ENCODE data around the gene AGPAT1.

DNA sequence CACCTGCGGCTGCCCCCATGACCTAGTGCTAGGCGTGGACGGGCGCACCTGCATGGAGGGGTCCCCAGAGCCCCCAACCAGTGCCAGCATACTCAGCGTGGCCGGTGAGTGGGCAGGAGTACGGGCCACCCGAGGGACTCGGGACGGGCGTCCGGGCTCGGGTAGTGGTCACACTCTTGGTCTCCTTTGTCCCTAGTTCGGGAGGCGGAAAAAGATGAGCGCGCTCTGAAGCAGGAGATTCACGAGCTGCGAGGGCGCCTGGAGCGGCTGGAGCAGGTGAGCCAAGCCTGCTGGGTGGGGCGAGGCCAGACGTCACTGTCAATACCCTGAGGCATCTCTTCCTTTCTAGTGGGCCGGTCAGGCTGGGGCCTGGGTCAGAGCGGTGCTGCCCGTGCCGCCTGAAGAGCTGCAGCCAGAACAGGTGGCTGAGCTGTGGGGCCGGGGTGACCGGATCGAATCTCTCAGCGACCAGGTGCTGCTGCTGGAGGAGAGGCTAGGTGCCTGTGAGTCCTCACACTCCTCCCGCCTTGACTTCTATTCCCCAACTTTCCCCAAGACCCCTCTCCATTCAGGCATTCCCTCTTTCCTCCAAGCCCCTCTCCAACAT is 8.6 kb downstream of the AGPAT1 start:
- TF ChIP-seq, protein P1, sequence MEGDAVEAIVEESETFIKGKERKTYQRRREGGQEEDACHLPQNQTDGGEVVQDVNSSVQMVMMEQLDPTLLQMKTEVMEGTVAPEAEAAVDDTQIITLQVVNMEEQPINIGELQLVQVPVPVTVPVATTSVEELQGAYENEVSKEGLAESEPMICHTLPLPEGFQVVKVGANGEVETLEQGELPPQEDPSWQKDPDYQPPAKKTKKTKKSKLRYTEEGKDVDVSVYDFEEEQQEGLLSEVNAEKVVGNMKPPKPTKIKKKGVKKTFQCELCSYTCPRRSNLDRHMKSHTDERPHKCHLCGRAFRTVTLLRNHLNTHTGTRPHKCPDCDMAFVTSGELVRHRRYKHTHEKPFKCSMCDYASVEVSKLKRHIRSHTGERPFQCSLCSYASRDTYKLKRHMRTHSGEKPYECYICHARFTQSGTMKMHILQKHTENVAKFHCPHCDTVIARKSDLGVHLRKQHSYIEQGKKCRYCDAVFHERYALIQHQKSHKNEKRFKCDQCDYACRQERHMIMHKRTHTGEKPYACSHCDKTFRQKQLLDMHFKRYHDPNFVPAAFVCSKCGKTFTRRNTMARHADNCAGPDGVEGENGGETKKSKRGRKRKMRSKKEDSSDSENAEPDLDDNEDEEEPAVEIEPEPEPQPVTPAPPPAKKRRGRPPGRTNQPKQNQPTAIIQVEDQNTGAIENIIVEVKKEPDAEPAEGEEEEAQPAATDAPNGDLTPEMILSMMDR (IDR thresholded peaks at IDR 0.05; ENCODE audit: insufficient read depth, low read length, poor library complexity, severe bottlenecking), result no peak
- no peak for TF ChIP-seq EZH2phosphoT487 (conservative IDR thresholded peaks at IDR 0.05; ENCODE audit: low read length)
